Mesangial cell (primary cell): Measurements from ENCODE around the gene SPDL1. TPM values are rescaled to one million over a fixed set of nuclear protein-coding genes. Genes with fewer than 3 reads are reported as not detected.

ENCODE experiments used
- total RNA-seq: library from RNA; depleted of rRNA; stranded (reverse); fragments of >200 nt; gene quantifications from 2 replicates; pipeline ENCODE4 v1.2.3, GENCODE V29; 2015

Gene SPDL1, protein sequence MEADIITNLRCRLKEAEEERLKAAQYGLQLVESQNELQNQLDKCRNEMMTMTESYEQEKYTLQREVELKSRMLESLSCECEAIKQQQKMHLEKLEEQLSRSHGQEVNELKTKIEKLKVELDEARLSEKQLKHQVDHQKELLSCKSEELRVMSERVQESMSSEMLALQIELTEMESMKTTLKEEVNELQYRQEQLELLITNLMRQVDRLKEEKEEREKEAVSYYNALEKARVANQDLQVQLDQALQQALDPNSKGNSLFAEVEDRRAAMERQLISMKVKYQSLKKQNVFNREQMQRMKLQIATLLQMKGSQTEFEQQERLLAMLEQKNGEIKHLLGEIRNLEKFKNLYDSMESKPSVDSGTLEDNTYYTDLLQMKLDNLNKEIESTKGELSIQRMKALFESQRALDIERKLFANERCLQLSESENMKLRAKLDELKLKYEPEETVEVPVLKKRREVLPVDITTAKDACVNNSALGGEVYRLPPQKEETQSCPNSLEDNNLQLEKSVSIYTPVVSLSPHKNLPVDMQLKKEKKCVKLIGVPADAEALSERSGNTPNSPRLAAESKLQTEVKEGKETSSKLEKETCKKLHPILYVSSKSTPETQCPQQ
- total RNA-seq: 4.1 and 39.4 TPM in 2 replicates

DNA sequence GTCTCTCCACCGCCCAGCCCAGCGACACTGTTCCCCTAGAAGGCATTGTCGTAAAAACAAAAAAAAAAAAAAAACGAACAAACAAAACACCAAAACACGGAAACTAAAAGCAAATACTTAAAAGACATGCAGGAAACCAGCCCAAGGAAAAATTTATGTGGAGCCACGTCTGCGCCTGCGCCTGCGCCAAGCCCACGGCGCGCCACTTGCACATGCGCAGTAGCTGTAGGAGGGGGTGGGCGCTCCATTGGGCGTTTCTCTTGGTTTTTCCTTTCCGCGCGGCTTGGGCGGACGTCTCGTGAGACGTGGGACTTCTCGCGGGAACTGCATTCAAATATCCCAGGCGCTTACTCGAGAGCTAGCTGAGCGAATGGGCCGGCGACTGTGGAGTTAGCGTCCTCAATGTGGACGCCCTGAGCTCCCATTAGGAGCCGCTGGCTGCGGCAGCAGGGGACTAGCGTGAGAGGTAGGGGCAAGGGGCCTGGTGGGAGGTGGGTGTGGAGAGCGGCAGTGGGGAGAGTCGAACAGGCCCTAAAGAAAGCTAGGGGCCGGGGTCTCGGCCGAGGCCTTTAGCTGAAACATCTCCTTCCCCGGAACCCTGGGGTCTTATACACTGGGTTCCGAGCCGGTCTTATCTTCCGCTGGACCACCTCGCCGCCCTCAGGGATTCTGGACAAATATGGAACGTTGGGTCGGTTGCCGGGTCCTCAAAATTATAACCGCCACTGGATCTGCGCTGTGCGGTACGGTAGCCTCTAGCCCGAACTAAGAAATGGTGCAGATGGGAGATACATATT is at the start of gene SPDL1:
Gene SPDL1, plus strand, starts transcription at position 350 of the 797 bp plus-strand sequence. CDS start 4,644 bp downstream, outside the sequence.

GRCh38 chr5:169637085-169637548 is 53.5 kb downstream of the SPDL1 start, which contains the start of gene DOCK2:
TSS of gene DOCK2 (plus strand) at chr5:169637275. CDS start at chr5:169637327, 52 bp downstream.

Other genes with a start within 250 kb of the SPDL1 start
- 3.0 and 18.3 TPM in 2 replicates for gene DOCK2, start 53.5 kb downstream of the SPDL1 start, total RNA-seq